ENCODE data around the gene RAB3GAP1.

DNA sequence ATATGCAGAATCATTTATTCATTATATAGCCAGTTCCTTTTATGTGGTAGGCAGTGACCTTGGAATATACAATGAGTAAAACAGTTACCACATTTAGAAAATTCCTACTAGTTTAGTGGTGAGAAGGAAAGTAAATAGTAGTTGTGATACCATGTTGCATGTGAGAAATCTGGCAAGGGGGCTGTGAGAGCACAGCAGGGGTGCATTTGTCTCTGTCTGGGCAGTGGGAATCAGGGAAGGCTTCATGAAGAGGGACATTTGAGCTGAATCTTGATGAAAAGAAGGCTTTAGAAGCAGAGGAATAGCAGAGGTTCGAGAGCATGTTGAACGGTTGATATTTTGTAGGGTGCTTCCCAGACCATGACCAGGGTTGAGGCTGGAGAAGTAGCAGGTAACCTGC is 78.7 kb downstream of the RAB3GAP1 start:
- TF ChIP-seq EP300 (IDR thresholded peaks at IDR 0.05), result no peak
- TF ChIP-seq, protein P1, sequence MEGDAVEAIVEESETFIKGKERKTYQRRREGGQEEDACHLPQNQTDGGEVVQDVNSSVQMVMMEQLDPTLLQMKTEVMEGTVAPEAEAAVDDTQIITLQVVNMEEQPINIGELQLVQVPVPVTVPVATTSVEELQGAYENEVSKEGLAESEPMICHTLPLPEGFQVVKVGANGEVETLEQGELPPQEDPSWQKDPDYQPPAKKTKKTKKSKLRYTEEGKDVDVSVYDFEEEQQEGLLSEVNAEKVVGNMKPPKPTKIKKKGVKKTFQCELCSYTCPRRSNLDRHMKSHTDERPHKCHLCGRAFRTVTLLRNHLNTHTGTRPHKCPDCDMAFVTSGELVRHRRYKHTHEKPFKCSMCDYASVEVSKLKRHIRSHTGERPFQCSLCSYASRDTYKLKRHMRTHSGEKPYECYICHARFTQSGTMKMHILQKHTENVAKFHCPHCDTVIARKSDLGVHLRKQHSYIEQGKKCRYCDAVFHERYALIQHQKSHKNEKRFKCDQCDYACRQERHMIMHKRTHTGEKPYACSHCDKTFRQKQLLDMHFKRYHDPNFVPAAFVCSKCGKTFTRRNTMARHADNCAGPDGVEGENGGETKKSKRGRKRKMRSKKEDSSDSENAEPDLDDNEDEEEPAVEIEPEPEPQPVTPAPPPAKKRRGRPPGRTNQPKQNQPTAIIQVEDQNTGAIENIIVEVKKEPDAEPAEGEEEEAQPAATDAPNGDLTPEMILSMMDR (IDR thresholded peaks at IDR 0.05), result no peak

Measured in gastroesophageal sphincter (tissue), 3 donors.